WTC11 (cell line): ENCODE measurements around the gene ZNF771. TPM values are rescaled to one million over a fixed set of nuclear protein-coding genes. Genes with fewer than 3 reads are reported as not detected.

Source experiments
- ATAC-seq: fragments of 200-7000 bp; cut with Tn5 transposase; 2 replicates; pipeline ENCODE4 v1.10.0; 2021; ENCODE audit warnings: mild to moderate bottlenecking, moderate library complexity
- CTCF ChIA-PET: fragments of 300-600 bp; sonication (Branson Sonifier 250); formaldehyde crosslinking; loops from one replicate; lab custom pipeline; 2021; ENCODE audit warnings: antibody characterized with exemption; lab: Charles Lee
- POLR2A ChIA-PET: fragments of 350-600 bp; sonication (Branson Sonifier 250); formaldehyde crosslinking; loops from one replicate; lab custom pipeline; 2021; ENCODE audit warnings: antibody characterized with exemption; lab: Charles Lee
- DNase-seq: peaks from one replicate; pipeline ENCODE4 v3.0.0; 2021; ENCODE audit warnings: low spot score
- H3K27ac Mint-ChIP-seq: 2 replicates; pipeline ENCODE4 v1.8.0; 2021; ENCODE audit warnings: mixed read lengths
- H3K27me3 Mint-ChIP-seq: 2 replicates; pipeline ENCODE4 v1.8.0; 2021; ENCODE audit warnings: low read depth, mild to moderate bottlenecking, moderate library complexity, mixed read lengths
- H3K36me3 Mint-ChIP-seq: 2 replicates; pipeline ENCODE4 v1.8.0; 2021; ENCODE audit warnings: mixed read lengths
- H3K4me1 Mint-ChIP-seq: 2 replicates; pipeline ENCODE4 v1.8.0; 2022; ENCODE audit warnings: mixed read lengths
- H3K4me3 Mint-ChIP-seq: 2 replicates; pipeline ENCODE4 v1.8.0; 2021; ENCODE audit warnings: mild to moderate bottlenecking, moderate library complexity, mixed read lengths
- H3K9me3 Mint-ChIP-seq: 2 replicates; pipeline ENCODE4 v1.8.0; 2021; ENCODE audit warnings: mixed read lengths
- ATF1 ChIP-seq: sonication (generic); formaldehyde crosslinking; IDR thresholded peaks from 2 replicates; pipeline ENCODE4 v1.8.1; 2023; ENCODE audit warnings: mild to moderate bottlenecking, moderate library complexity, missing genetic modification reagents
- FOXK1 ChIP-seq: sonication (generic); formaldehyde crosslinking; IDR thresholded peaks from 2 replicates; pipeline ENCODE4 v1.8.0; 2022; ENCODE audit warnings: mild to moderate bottlenecking, moderate library complexity, missing genetic modification reagents
- FOXP4 ChIP-seq: sonication (generic); formaldehyde crosslinking; IDR thresholded peaks from 2 replicates; pipeline ENCODE4 v1.8.0; 2022; ENCODE audit warnings: mild to moderate bottlenecking, missing genetic modification reagents
- OVOL2 ChIP-seq: fragments of 250-450 bp; sonication (Bioruptor Pico); IDR thresholded peaks from 2 replicates; pipeline ENCODE4 v1.9.0; 2021; ENCODE audit warnings: mild to moderate bottlenecking, borderline replicate concordance
- PRRX2 ChIP-seq: fragments of 250-450 bp; sonication (Bioruptor Pico); IDR thresholded peaks from 2 replicates; pipeline ENCODE4 v1.8.0; 2021; ENCODE audit warnings: mild to moderate bottlenecking
- RELA ChIP-seq: sonication (generic); formaldehyde crosslinking; IDR thresholded peaks from 2 replicates; pipeline ENCODE4 v1.8.1; 2022; ENCODE audit warnings: missing genetic modification reagents, mild to moderate bottlenecking, borderline replicate concordance
- SP1 ChIP-seq: sonication (generic); formaldehyde crosslinking; conservative IDR thresholded peaks from 2 replicates; pipeline ENCODE4 v1.8.1; 2022; ENCODE audit warnings: missing genetic modification reagents
- TEAD4 ChIP-seq: sonication (generic); formaldehyde crosslinking; IDR thresholded peaks from 2 replicates; pipeline ENCODE4 v1.8.0; 2022; ENCODE audit warnings: mild to moderate bottlenecking, missing genetic modification reagents
- USF1 ChIP-seq: sonication (generic); formaldehyde crosslinking; IDR thresholded peaks from 2 replicates; pipeline ENCODE4 v1.8.0; 2022; ENCODE audit warnings: mild to moderate bottlenecking, missing genetic modification reagents
- USF2 ChIP-seq: sonication (generic); formaldehyde crosslinking; IDR thresholded peaks from 2 replicates; pipeline ENCODE4 v1.8.1; 2023; ENCODE audit warnings: mild to moderate bottlenecking, missing genetic modification reagents, moderate library complexity
- ZNF121 ChIP-seq: sonication (generic); formaldehyde crosslinking; IDR thresholded peaks from 2 replicates; pipeline ENCODE4 v1.8.0; 2023; ENCODE audit warnings: missing genetic modification reagents
- ZNF416 ChIP-seq: fragments of 250-450 bp; sonication (Bioruptor Pico); IDR thresholded peaks from 2 replicates; pipeline ENCODE4 v1.9.0; 2021; ENCODE audit warnings: mild to moderate bottlenecking, inconsistent platforms
- ZNF532 ChIP-seq: fragments of 250-450 bp; sonication (Bioruptor Pico); IDR thresholded peaks from 2 replicates; pipeline ENCODE4 v1.9.0; 2021; ENCODE audit warnings: mild to moderate bottlenecking, borderline replicate concordance
- ZNF671 ChIP-seq: fragments of 250-450 bp; sonication (Bioruptor Pico); IDR thresholded peaks from 2 replicates; pipeline ENCODE4 v1.8.0; 2021; ENCODE audit warnings: mild to moderate bottlenecking
- total RNA-seq: library from RNA; stranded (reverse); gene quantifications from 3 replicates; pipeline ENCODE4 v1.2.3, GENCODE V29; 2021
- TF ChIP-seq, protein P1 (sequence below): sonication (generic); formaldehyde crosslinking; IDR thresholded peaks from 2 replicates; pipeline ENCODE4 v1.8.0; 2023; ENCODE audit warnings: missing genetic modification reagents, mild to moderate bottlenecking, borderline replicate concordance
- TF ChIP-seq, protein P2 (sequence below): fragments of 250-450 bp; sonication (Bioruptor Pico); IDR thresholded peaks from 2 replicates; pipeline ENCODE4 v2.1.2; 2022; ENCODE audit warnings: mild to moderate bottlenecking, moderate library complexity

ZNF771 gene
- total RNA-seq, 1 experiment from 2014 or later = 10.0 TPM

DNA sequence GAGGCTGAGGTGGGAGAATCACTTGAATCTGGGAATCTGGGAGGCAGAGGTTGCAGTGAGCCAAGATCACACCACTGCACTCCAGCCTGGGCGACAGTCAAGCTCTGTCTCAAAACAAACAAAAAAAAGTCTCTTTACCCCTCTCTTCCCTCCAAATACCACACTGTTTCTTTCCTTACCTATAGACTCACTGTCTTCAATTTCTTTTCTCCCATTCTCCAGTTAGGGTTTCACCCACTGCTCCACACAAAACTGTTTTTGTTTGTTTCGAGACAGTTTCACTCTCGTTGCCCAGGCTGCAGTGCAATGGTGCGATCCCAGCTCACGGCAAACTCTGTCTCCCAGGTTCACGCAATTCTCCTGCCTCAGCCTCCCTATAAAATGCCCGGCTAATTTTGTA lies 46.2 kb upstream of the ZNF771 start:
- Mint-ChIP-seq H3K4me1 (peaks cover 17% of the 10 kb centered on the region), H3K4me3 (no peak overlapping the region), H3K27ac (peak overlapping the region; percentile 85), H3K9me3 (no peaks in the 10 kb centered on the region), H3K36me3 (peaks cover 30% of the 10 kb centered on the region), H3K27me3 (no peaks in the 10 kb centered on the region; the same call in 1 of the 2 replicates)
- CTCF ChIA-PET = interaction anchor here (2.0 to 3.1 kb wide), 2 partner anchors 9 to 249 kb away, joined by 5 to 17 read pairs; partner anchors contain the start of gene TBC1D10B
- POLR2A ChIA-PET = no interaction called here
- no peak for TF ChIP-seq ZNF671 (CRISPR knock-in tag)
- no peak for TF ChIP-seq ZNF416
- TF ChIP-seq FOXP4 (CRISPR knock-in tag) = no peak
- TF ChIP-seq ATF1 (CRISPR knock-in tag) = no peak
- TF ChIP-seq, protein P1, sequence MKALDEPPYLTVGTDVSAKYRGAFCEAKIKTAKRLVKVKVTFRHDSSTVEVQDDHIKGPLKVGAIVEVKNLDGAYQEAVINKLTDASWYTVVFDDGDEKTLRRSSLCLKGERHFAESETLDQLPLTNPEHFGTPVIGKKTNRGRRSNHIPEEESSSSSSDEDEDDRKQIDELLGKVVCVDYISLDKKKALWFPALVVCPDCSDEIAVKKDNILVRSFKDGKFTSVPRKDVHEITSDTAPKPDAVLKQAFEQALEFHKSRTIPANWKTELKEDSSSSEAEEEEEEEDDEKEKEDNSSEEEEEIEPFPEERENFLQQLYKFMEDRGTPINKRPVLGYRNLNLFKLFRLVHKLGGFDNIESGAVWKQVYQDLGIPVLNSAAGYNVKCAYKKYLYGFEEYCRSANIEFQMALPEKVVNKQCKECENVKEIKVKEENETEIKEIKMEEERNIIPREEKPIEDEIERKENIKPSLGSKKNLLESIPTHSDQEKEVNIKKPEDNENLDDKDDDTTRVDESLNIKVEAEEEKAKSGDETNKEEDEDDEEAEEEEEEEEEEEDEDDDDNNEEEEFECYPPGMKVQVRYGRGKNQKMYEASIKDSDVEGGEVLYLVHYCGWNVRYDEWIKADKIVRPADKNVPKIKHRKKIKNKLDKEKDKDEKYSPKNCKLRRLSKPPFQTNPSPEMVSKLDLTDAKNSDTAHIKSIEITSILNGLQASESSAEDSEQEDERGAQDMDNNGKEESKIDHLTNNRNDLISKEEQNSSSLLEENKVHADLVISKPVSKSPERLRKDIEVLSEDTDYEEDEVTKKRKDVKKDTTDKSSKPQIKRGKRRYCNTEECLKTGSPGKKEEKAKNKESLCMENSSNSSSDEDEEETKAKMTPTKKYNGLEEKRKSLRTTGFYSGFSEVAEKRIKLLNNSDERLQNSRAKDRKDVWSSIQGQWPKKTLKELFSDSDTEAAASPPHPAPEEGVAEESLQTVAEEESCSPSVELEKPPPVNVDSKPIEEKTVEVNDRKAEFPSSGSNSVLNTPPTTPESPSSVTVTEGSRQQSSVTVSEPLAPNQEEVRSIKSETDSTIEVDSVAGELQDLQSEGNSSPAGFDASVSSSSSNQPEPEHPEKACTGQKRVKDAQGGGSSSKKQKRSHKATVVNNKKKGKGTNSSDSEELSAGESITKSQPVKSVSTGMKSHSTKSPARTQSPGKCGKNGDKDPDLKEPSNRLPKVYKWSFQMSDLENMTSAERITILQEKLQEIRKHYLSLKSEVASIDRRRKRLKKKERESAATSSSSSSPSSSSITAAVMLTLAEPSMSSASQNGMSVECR (CRISPR knock-in tag) = no peak
- TF ChIP-seq OVOL2 (CRISPR knock-in tag) = no peak
- TF ChIP-seq, protein P2, sequence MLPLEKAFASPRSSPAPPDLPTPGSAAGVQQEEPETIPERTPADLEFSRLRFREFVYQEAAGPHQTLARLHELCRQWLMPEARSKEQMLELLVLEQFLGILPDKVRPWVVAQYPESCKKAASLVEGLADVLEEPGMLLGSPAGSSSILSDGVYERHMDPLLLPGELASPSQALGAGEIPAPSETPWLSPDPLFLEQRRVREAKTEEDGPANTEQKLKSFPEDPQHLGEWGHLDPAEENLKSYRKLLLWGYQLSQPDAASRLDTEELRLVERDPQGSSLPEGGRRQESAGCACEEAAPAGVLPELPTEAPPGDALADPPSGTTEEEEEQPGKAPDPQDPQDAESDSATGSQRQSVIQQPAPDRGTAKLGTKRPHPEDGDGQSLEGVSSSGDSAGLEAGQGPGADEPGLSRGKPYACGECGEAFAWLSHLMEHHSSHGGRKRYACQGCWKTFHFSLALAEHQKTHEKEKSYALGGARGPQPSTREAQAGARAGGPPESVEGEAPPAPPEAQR (CRISPR knock-in tag) = no peak
- no peak for ATAC-seq
- no peak for DNase-seq

GRCh38 chr16:30365200-30365599 lies 42.2 kb upstream of the ZNF771 start:
- H3K4me3 Mint-ChIP-seq = no peak overlapping the region
- TF ChIP-seq FOXP4 (CRISPR knock-in tag) = no peak
- TF ChIP-seq RELA (CRISPR knock-in tag) = no peak
- TF ChIP-seq, all 79 proteins: peak for 0
- no peak overlapping the region for H3K27ac Mint-ChIP-seq
- DNase-seq (no peak), ATAC-seq (no peak)
- peaks cover 23% of the 10 kb centered on the region for H3K36me3 Mint-ChIP-seq
- CTCF ChIA-PET = interaction anchor here (1.2 to 1.9 kb wide), 3 partner anchors 44 to 273 kb away, joined by 3 to 7 read pairs (median 4); partner anchors contain the start of genes DCTPP1 and TBX6
- no peaks in the 10 kb centered on the region for H3K9me3 Mint-ChIP-seq
- POLR2A ChIA-PET = interaction anchor here (0.5 kb wide), 1 partner anchor 45 kb away, joined by 4 read pairs; no protein-coding TSS in a partner anchor
- peaks cover 27% of the 10 kb centered on the region for H3K4me1 Mint-ChIP-seq
- H3K27me3 Mint-ChIP-seq = no peaks in the 10 kb centered on the region

DNA sequence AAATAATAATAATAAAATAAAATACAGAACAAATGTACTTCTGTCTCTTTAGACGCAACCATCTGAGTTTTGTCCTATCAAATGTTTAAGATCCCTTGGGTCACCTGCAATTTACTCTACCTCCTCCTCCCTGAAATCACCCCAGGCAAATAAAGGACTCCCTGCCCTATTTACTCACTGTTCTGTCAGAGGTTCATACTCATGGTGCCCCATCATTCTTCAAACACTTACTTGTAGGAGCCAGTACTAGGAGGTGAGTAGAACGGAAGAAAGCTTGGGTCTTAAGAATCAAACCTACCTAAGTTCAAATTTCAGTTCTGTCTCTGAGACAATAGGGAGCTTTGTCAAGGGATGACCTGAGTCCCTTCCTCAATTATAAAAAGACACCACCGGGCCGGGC lies 40.9 kb upstream of the ZNF771 start:
- DNase-seq (no peak), ATAC-seq (no peak)
- no peaks in the 10 kb centered on the region for H3K9me3 Mint-ChIP-seq
- ChIA-PET POLR2A (no interaction called here), CTCF (no interaction called here)
- H3K27me3 Mint-ChIP-seq = no peaks in the 10 kb centered on the region
- H3K36me3 Mint-ChIP-seq = peaks cover 21% of the 10 kb centered on the region
- H3K4me1 Mint-ChIP-seq = peaks cover 29% of the 10 kb centered on the region
- H3K4me3 Mint-ChIP-seq = no peak overlapping the region
- H3K27ac Mint-ChIP-seq = no peak overlapping the region
- no peak for TF ChIP-seq ZNF532 (CRISPR knock-in tag)
- no peak for TF ChIP-seq SP1 (CRISPR knock-in tag)
- no peak for TF ChIP-seq USF1 (CRISPR knock-in tag)
- TF ChIP-seq TEAD4 (CRISPR knock-in tag) = no peak
- no peak for TF ChIP-seq ZNF121 (CRISPR knock-in tag)
- no peak for TF ChIP-seq FOXK1 (CRISPR knock-in tag)
- no peak for TF ChIP-seq PRRX2
- TF ChIP-seq USF2 (CRISPR knock-in tag) = no peak
